HCT116 (cell line): ENCODE results near the gene GJA1. TPM values are rescaled to one million over a fixed set of nuclear protein-coding genes. Genes with fewer than 3 reads are reported as not detected.

Source experiments
- ATAC-seq: fragments of 200-7000 bp; cut with Tn5 transposase; 2 replicates; pipeline ENCODE4 v1.9.1; 2020; ENCODE audit warnings: mild to moderate bottlenecking, moderate library complexity
- BruUV-seq: library from RNA; stranded (reverse); fragments of 400-500 nt; replicated peaks from 2 replicates; lab custom pipeline; 2021; lab: Mats Ljungman, UMichigan
- CTCF ChIA-PET: fragments of 300-600 bp; sonication (Branson Sonifier 250); formaldehyde crosslinking; loops from one replicate; lab custom pipeline; 2021; ENCODE audit warnings: antibody characterized with exemption; lab: Charles Lee
- POLR2A ChIA-PET: fragments of 300-600, 350-600 bp; sonication (Branson Sonifier 250); formaldehyde crosslinking; loops from one replicate; lab custom pipeline; 2021; ENCODE audit warnings: antibody characterized with exemption; lab: Charles Lee
- RAD21 ChIA-PET, 2 experiments: fragments of 300-600 bp; sonication (Branson Sonifier 250); formaldehyde crosslinking; loops; one replicate each; lab custom pipeline; 2023; ENCODE audit warnings: low total read pairs in 2 of 2; ENCODE audit not compliant: uncharacterized antibody in 2 of 2, unreplicated experiment in 2 of 2, low non-redundant PET in 1 of 2; lab: Charles Lee
- DNase-seq: peaks from one replicate; pipeline ENCODE4 v3.0.0-alpha.2; 2010; ENCODE audit warnings: low read depth, low spot score
- H2AFZ ChIP-seq: fragments of 200-600 bp; shearing (Covaris generic), sonication (generic); 2 replicates; pipeline ENCODE4 v1.6.1; 2017; ENCODE audit warnings: low read depth, mixed run types, mixed read lengths, antibody characterized with exemption, low read length; ENCODE audit not compliant: poor library complexity, severe bottlenecking
- H3K27ac ChIP-seq: 2 replicates; pipeline ENCODE4 v1.5.1; 2012; ENCODE audit warnings: low read depth, low read length
- H3K27me3 ChIP-seq: fragments of 200-600 bp; sonication (generic); 2 replicates; pipeline ENCODE4 v1.6.1; 2016; ENCODE audit warnings: mixed run types, low read length, mixed read lengths; ENCODE audit not compliant: insufficient read depth
- H3K36me3 ChIP-seq, 2 experiments: fragments of 200-500 bp in 1 of 2; fragments of 200-600 bp in 1 of 2; sonication (Bioruptor generic) in 1 of 2; sonication (generic) in 1 of 2; 2 replicates each; pipeline versions ENCODE4 v1.5.1 to v1.6.1; 2014 to 2016; ENCODE audit warnings: low read length in 2 of 2, inconsistent platforms in 1 of 2, mixed read lengths in 1 of 2, mixed run types in 1 of 2; ENCODE audit not compliant: insufficient read depth in 2 of 2, control insufficient read depth in 1 of 2
- H3K4me1 ChIP-seq, 2 experiments: fragments of 200-600 bp in 1 of 2; sonication (generic) in 1 of 2; 2 replicates each; pipeline versions ENCODE4 v1.5.1 to v1.6.1; 2012 to 2017; ENCODE audit warnings: low read length in 2 of 2, inconsistent platforms in 1 of 2, mild to moderate bottlenecking in 1 of 2, mixed read lengths in 1 of 2, mixed run types in 1 of 2, moderate library complexity in 1 of 2; ENCODE audit not compliant: insufficient read depth in 2 of 2, control insufficient read depth in 1 of 2
- H3K4me2 ChIP-seq: fragments of 200-600 bp; sonication (generic); 2 replicates; pipeline ENCODE4 v1.6.1; 2017; ENCODE audit warnings: mixed run types, low read length, mixed read lengths
- H3K4me3 ChIP-seq, 2 experiments: fragments of 200-600 bp in 1 of 2; sonication (generic) in 1 of 2; replicated peaks in 1 of 2; 2 replicates each; pipeline ENCODE4 v1.5.1; 2011 to 2016; ENCODE audit warnings: low read length in 2 of 2, control low read depth in 1 of 2, low read depth in 1 of 2, mild to moderate bottlenecking in 1 of 2, mixed read lengths in 1 of 2, mixed run types in 1 of 2
- H3K79me2 ChIP-seq: fragments of 200-600 bp; sonication (generic); 2 replicates; pipeline ENCODE4 v1.6.1; 2017; ENCODE audit warnings: mild to moderate bottlenecking, mixed run types, low read length, moderate library complexity, mixed read lengths; ENCODE audit not compliant: insufficient read depth
- H3K9ac ChIP-seq: fragments of 200-600 bp; sonication (generic); 2 replicates; pipeline ENCODE4 v1.6.1; 2016; ENCODE audit warnings: low read length, mixed read lengths
- H3K9me2 ChIP-seq: fragments of 200-600 bp; sonication (generic), shearing (Covaris generic); 2 replicates; pipeline ENCODE4 v1.6.1; 2017; ENCODE audit warnings: mixed run types, mild to moderate bottlenecking, moderate library complexity; ENCODE audit not compliant: insufficient read depth
- H3K9me3 ChIP-seq, 2 experiments: fragments of 200-500 bp in 1 of 2; fragments of 200-600 bp in 1 of 2; sonication (Bioruptor generic) in 1 of 2; sonication (generic) in 1 of 2; 2 replicates each; pipeline ENCODE4 v1.6.1; 2014 to 2017; ENCODE audit warnings: low read length in 2 of 2, mixed read lengths in 2 of 2, inconsistent platforms in 1 of 2, low read depth in 1 of 2, mild to moderate bottlenecking in 1 of 2, mixed run types in 1 of 2, moderate library complexity in 1 of 2; ENCODE audit not compliant: control insufficient read depth in 1 of 2, insufficient read depth in 1 of 2
- H4K20me1 ChIP-seq: fragments of 200-600 bp; sonication (generic), shearing (Covaris generic); 2 replicates; pipeline ENCODE4 v1.6.1; 2017; ENCODE audit warnings: mixed run types, mild to moderate bottlenecking, moderate library complexity; ENCODE audit not compliant: insufficient read depth
- ATF3 ChIP-seq: IDR thresholded peaks from 2 replicates; pipeline ENCODE4 v1.6.1; 2012
- CBX3 ChIP-seq: IDR thresholded peaks from 2 replicates; pipeline ENCODE4 v1.6.1; 2012; ENCODE audit warnings: low read depth
- EZH2 ChIP-seq: fragments of 200-600 bp; sonication (generic); IDR thresholded peaks from 2 replicates; pipeline ENCODE4 v1.6.1; 2017; ENCODE audit warnings: antibody characterized with exemption, mixed run types
- EZH2phosphoT487 ChIP-seq: fragments of 200-600 bp; IDR thresholded peaks from 2 replicates; pipeline ENCODE4 v1.6.1; 2018; ENCODE audit warnings: antibody characterized with exemption, borderline replicate concordance
- JUND ChIP-seq: IDR thresholded peaks from 2 replicates; pipeline ENCODE4 v1.6.1; 2012
- REST ChIP-seq: IDR thresholded peaks from 2 replicates; pipeline ENCODE4 v1.6.1; 2012; ENCODE audit warnings: low read depth
- SIN3A ChIP-seq: IDR thresholded peaks from 2 replicates; pipeline ENCODE4 v1.6.1; 2012; ENCODE audit warnings: low read depth
- SP1 ChIP-seq: IDR thresholded peaks from 2 replicates; pipeline ENCODE4 v1.6.1; 2012; ENCODE audit warnings: low read depth
- SRF ChIP-seq: IDR thresholded peaks from 2 replicates; pipeline ENCODE4 v1.6.1; 2012; ENCODE audit warnings: low read depth
- ZFX ChIP-seq: fragments of 450-650 bp; IDR thresholded peaks from 2 replicates; pipeline ENCODE4 v1.6.1; 2017
- ZNF274 ChIP-seq: fragments of 200-500 bp; sonication (Bioruptor generic); IDR thresholded peaks from 2 replicates; pipeline ENCODE4 v1.6.1; 2014; ENCODE audit warnings: mild to moderate bottlenecking, low read depth, low read length, inconsistent platforms
- intact Hi-C: fragments of 100-400 bp; cut with micrococcal nuclease; formaldehyde crosslinking; loops from 2 replicates; pipeline ENCODE4 v1.10.0; 2022
- total RNA-seq: library from RNA; stranded (reverse); gene quantifications from one replicate; pipeline ENCODE4 v1.2.1, GENCODE V29; 2021; ENCODE audit not compliant: unreplicated experiment

Gene GJA1
- total RNA-seq, 1 experiment from 2014 or later, result 1.1 TPM

GRCh38 chr6:121436960-121437850, 1.8 kb downstream of the GJA1 start (continued):
- TF ChIP-seq REST (no peak), ZNF274 (no peak), EZH2phosphoT487 (no peak), SP1 (no peak), EZH2 (no peak), CBX3 (no peak), ZFX (no peak)
- TF ChIP-seq, all 23 proteins: peak for 0

- no peak for DNase-seq
- Histone ChIP-seq H3K4me2 (no peak overlapping the region), H2AFZ (no peak overlapping the region), H3K4me1 (no peaks in the 10 kb centered on the region), H3K9ac (no peak overlapping the region), H3K9me3 (no peaks in the 10 kb centered on the region), H3K4me3 (no peak overlapping the region), H3K9me2 (no peaks in the 10 kb centered on the region), H3K27ac (no peak overlapping the region)
- intact Hi-C loops, result no loop called here
- RAD21 ChIA-PET, result no interaction called here
- no TSS peak for BruUV-seq
- no peak for TF ChIP-seq JUND
- no peak for TF ChIP-seq SIN3A
- TF ChIP-seq ATF3, result no peak
- TF ChIP-seq SRF, result no peak
- TF ChIP-seq, all 23 proteins: peak for 0
- no peaks in the 10 kb centered on the region for H3K27me3 ChIP-seq
- no peak for ATAC-seq
- CTCF ChIA-PET, result no interaction called here
- POLR2A ChIA-PET, result no interaction called here
- H3K79me2 ChIP-seq, result no peaks in the 10 kb centered on the region
- H4K20me1 ChIP-seq, result no peaks in the 10 kb centered on the region
- no peaks in the 10 kb centered on the region for H3K36me3 ChIP-seq
Observed at GRCh38 chr6:121437851-121438651, 2.6 kb downstream of the GJA1 start.
